DOHH2 (cell line): ENCODE results near the gene SENP6.
"Not testable (repeated sequence)": the region's sequence is repeated elsewhere in the genome, so short reads cannot be mapped to it uniquely, and the experiment has no call there.

Experiments used
- EZH2phosphoT487 ChIP-seq: fragments of 200-600 bp; sonication (generic); IDR thresholded peaks from 2 replicates; pipeline ENCODE4 v1.6.1; 2017; ENCODE audit warnings: borderline replicate concordance, mild to moderate bottlenecking, antibody characterized with exemption, low read length, moderate library complexity, mixed read lengths
- TF ChIP-seq, protein P1 (sequence below): fragments of 200-600 bp; sonication (generic); IDR thresholded peaks from one replicate; pipeline ENCODE4 v1.5.1; 2014; ENCODE audit warnings: antibody characterized with exemption, mild to moderate bottlenecking, low read depth, low read length; ENCODE audit not compliant: poor library complexity, severe bottlenecking

GRCh38 chr6:75731029-75731428 is 129.3 kb downstream of the SENP6 start:
- TF ChIP-seq, protein P1, sequence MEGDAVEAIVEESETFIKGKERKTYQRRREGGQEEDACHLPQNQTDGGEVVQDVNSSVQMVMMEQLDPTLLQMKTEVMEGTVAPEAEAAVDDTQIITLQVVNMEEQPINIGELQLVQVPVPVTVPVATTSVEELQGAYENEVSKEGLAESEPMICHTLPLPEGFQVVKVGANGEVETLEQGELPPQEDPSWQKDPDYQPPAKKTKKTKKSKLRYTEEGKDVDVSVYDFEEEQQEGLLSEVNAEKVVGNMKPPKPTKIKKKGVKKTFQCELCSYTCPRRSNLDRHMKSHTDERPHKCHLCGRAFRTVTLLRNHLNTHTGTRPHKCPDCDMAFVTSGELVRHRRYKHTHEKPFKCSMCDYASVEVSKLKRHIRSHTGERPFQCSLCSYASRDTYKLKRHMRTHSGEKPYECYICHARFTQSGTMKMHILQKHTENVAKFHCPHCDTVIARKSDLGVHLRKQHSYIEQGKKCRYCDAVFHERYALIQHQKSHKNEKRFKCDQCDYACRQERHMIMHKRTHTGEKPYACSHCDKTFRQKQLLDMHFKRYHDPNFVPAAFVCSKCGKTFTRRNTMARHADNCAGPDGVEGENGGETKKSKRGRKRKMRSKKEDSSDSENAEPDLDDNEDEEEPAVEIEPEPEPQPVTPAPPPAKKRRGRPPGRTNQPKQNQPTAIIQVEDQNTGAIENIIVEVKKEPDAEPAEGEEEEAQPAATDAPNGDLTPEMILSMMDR = not testable (repeated sequence)
- TF ChIP-seq EZH2phosphoT487 = not testable (repeated sequence)
